ENCODE data around the gene SELENOT. TPM values are rescaled to one million over a fixed set of nuclear protein-coding genes. Genes with fewer than 3 reads are reported as not detected.
A peak's percentile ranks its signal among the peaks of the same experiment; 100 is the strongest.
"Not testable (repeated sequence)": the region's sequence is repeated elsewhere in the genome, so short reads cannot be mapped to it uniquely, and the experiment has no call there.

The SELENOT gene
- total RNA-seq, 1 donor: 87.9 TPM

- Histone ChIP-seq H3K79me2 (ENCODE audit: insufficient read depth, low read length) (peaks cover 81% of the 10 kb centered on the region), H2AFZ (ENCODE audit: low read length) (no peak overlapping the region), H3K4me3 (ENCODE audit: insufficient read depth, low read length) (no peak overlapping the region), H3K36me3 (ENCODE audit: insufficient read depth, low read length) (no peaks in the 10 kb centered on the region), H3K4me1 (ENCODE audit: insufficient read depth, low read length) (no peaks in the 10 kb centered on the region), H3K4me2 (ENCODE audit: insufficient read depth, low read length) (no peak overlapping the region), H3K9me3 (ENCODE audit: low read depth, low read length) (no peaks in the 10 kb centered on the region), H3K27ac (ENCODE audit: low read depth, low read length) (no peak overlapping the region), H3K27me3 (ENCODE audit: insufficient read depth, low read length) (no peaks in the 10 kb centered on the region), H4K20me1 (ENCODE audit: insufficient read depth, low read length) (peaks cover 39% of the 10 kb centered on the region)
- peak; percentile 50 for DNase-seq (ENCODE audit: insufficient read length, low spot score, missing footprints)
- TF ChIP-seq, protein P1, sequence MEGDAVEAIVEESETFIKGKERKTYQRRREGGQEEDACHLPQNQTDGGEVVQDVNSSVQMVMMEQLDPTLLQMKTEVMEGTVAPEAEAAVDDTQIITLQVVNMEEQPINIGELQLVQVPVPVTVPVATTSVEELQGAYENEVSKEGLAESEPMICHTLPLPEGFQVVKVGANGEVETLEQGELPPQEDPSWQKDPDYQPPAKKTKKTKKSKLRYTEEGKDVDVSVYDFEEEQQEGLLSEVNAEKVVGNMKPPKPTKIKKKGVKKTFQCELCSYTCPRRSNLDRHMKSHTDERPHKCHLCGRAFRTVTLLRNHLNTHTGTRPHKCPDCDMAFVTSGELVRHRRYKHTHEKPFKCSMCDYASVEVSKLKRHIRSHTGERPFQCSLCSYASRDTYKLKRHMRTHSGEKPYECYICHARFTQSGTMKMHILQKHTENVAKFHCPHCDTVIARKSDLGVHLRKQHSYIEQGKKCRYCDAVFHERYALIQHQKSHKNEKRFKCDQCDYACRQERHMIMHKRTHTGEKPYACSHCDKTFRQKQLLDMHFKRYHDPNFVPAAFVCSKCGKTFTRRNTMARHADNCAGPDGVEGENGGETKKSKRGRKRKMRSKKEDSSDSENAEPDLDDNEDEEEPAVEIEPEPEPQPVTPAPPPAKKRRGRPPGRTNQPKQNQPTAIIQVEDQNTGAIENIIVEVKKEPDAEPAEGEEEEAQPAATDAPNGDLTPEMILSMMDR (IDR thresholded peaks at IDR 0.05; ENCODE audit: extremely low read depth, low read depth, low read length): no peak
Observed at GRCh38 chr3:150613034-150613433, 9.9 kb downstream of the SELENOT start.

DNA sequence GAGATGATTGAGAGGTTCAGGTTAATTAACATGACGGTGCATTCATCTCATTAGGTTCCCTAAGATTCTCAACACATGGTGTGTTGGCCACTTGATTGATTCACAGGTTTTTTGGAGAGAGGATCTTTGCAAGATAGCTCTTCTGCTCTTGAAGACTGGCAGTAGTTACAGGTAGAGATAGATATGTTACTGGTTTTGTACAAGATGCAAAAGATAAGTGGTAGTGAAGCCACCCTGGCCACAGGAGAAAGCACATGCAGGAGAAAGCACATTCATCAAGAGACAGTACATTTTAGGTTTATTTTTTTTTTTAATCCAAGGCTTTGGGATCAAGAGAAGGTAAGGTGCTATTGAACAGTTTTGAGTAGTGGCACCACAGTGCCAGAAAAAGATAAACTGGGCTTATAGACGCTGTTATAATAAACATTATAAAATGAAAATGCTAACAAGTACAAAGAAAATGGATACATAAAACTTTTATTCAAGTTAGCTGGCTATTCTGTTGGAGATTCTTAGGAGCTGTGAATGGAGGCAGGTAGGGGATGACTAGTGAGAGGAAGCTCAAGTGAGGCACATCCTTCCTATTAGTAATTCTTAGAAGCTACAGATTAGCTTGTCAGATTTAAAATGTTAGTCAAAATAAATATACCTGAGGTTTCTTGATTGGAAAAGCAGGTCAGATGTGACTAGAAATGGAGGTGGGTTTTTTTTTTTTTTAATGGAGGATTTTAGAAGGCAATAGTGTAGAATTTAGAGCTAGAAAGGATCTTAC is 10.8 kb downstream of the SELENOT start:
- no peak overlapping the region for H3K4me3 ChIP-seq (ENCODE audit: insufficient read depth, low read length)
- no peak for DNase-seq (ENCODE audit: insufficient read length, low spot score, missing footprints)
- peaks cover 38% of the 10 kb centered on the region for H4K20me1 ChIP-seq (ENCODE audit: insufficient read depth, low read length)
- TF ChIP-seq, protein P1 (IDR thresholded peaks at IDR 0.05; ENCODE audit: extremely low read depth, low read depth, low read length): no peak
- no peak overlapping the region for H3K4me2 ChIP-seq (ENCODE audit: insufficient read depth, low read length)
- H3K9me3 ChIP-seq (ENCODE audit: low read depth, low read length): no peaks in the 10 kb centered on the region
- no peaks in the 10 kb centered on the region for H3K4me1 ChIP-seq (ENCODE audit: insufficient read depth, low read length)
- H2AFZ ChIP-seq (ENCODE audit: low read length): no peak overlapping the region
- H3K27me3 ChIP-seq (ENCODE audit: insufficient read depth, low read length): no peaks in the 10 kb centered on the region
- H3K36me3 ChIP-seq (ENCODE audit: insufficient read depth, low read length): peaks cover 7% of the 10 kb centered on the region
- no peak overlapping the region for H3K27ac ChIP-seq (ENCODE audit: low read depth, low read length)
- peaks cover 81% of the 10 kb centered on the region for H3K79me2 ChIP-seq (ENCODE audit: insufficient read depth, low read length)

DNA sequence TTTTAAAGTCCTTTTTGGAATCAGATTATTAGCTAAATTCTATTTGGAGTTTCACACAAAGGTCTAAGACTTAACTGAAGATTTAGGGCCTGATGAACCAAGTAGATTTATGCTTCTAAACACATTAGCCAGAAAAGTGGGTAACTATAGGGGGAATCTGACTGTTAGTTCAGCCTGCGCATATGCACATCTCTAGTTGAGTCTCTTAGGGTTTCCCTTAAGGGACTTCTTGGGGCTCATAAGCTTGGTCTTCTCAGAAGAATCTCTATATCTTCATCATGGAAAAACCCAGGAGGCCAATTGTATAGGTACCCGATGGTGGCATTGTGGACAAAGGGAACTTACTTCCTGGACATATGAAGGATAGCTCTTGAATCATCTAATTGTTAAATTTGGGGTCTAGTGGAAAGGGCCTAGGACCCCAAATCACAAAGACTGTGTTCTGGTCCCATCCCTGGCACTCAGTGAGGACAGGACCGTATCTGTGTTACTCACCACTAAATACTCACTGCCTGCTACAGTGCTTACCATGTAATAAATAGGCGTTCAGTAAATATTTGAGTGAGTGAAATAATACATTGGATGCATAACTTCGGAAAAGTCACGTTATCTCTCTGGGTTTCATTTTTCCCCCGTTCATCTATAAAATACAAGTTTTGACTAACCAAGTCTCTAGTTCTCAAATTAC is 17.0 kb downstream of the SELENOT start:
- no peak overlapping the region for H3K4me2 ChIP-seq (ENCODE audit: insufficient read depth, low read length)
- peaks cover 15% of the 10 kb centered on the region for H3K4me1 ChIP-seq (ENCODE audit: insufficient read depth, low read length)
- H3K4me3 ChIP-seq (ENCODE audit: insufficient read depth, low read length): no peak overlapping the region
- H3K27me3 ChIP-seq (ENCODE audit: insufficient read depth, low read length): no peaks in the 10 kb centered on the region
- peaks cover 29% of the 10 kb centered on the region for H4K20me1 ChIP-seq (ENCODE audit: insufficient read depth, low read length)
- H3K36me3 ChIP-seq (ENCODE audit: insufficient read depth, low read length): peaks cover 9% of the 10 kb centered on the region
- H3K27ac ChIP-seq (ENCODE audit: low read depth, low read length): no peak overlapping the region
- H2AFZ ChIP-seq (ENCODE audit: low read length): no peak overlapping the region
- H3K79me2 ChIP-seq (ENCODE audit: insufficient read depth, low read length): peaks cover 60% of the 10 kb centered on the region
- TF ChIP-seq, protein P1 (IDR thresholded peaks at IDR 0.05; ENCODE audit: extremely low read depth, low read depth, low read length): no peak
- H3K9me3 ChIP-seq (ENCODE audit: low read depth, low read length): no peaks in the 10 kb centered on the region
- no peak for DNase-seq (ENCODE audit: insufficient read length, low spot score, missing footprints)

- H3K4me2 ChIP-seq (ENCODE audit: insufficient read depth, low read length): not testable (repeated sequence)
Observed at GRCh38 chr3:150622955-150623354, 19.8 kb downstream of the SELENOT start.

More at GRCh38 chr3:150622955-150623354, 19.8 kb downstream of the SELENOT start:
- Histone ChIP-seq H3K4me1 (ENCODE audit: insufficient read depth, low read length) (peaks cover 15% of the 10 kb centered on the region), H3K36me3 (ENCODE audit: insufficient read depth, low read length) (peaks cover 31% of the 10 kb centered on the region), H4K20me1 (ENCODE audit: insufficient read depth, low read length) (peaks cover 18% of the 10 kb centered on the region), H3K79me2 (ENCODE audit: insufficient read depth, low read length) (peaks cover 44% of the 10 kb centered on the region)
- not testable (repeated sequence) for H2AFZ ChIP-seq (ENCODE audit: low read length); H3K27me3 ChIP-seq (ENCODE audit: insufficient read depth, low read length); H3K27ac ChIP-seq (ENCODE audit: low read depth, low read length); H3K4me3 ChIP-seq (ENCODE audit: insufficient read depth, low read length); H3K9me3 ChIP-seq (ENCODE audit: low read depth, low read length); DNase-seq (ENCODE audit: insufficient read length, low spot score, missing footprints)
